K562 (cell line): ENCODE results near the gene CYLD. TPM values are rescaled to one million over a fixed set of nuclear protein-coding genes. Genes with fewer than 3 reads are reported as not detected.

Experiments used
- ATAC-seq: fragments of 200-7000 bp; cut with Tn5 transposase; 3 replicates; pipeline ENCODE4 v1.9.1; 2020; ENCODE audit warnings: moderate library complexity
- BruUV-seq: library from RNA; stranded (reverse); fragments of 400-500 nt; replicated peaks from 2 replicates; lab custom pipeline; 2021; lab: Mats Ljungman, UMichigan
- CTCF ChIA-PET: fragments of 300-600 bp; formaldehyde crosslinking; extraction: SDS; loops from one replicate; lab custom pipeline; 2021; ENCODE audit warnings: low intra/inter-chr PET ratio; lab: Yijun Ruan, JAX
- POLR2A ChIA-PET: fragments of 300-600, 350-650 bp; sonication (Branson Sonifier 250); formaldehyde crosslinking; extraction: SDS; loops from one replicate; lab custom pipeline; 2021; ENCODE audit warnings: antibody characterized with exemption, inconsistent platforms; lab: Yijun Ruan, JAX
- DNase-seq, 4 experiments: peaks; one replicate each; pipeline versions ENCODE4 v3.0.0 to v3.0.0-alpha.2; 2011 to 2018; ENCODE audit warnings: low spot score in 3 of 4, mixed read lengths in 3 of 4; ENCODE audit errors: extremely low read depth in 1 of 4
- FAIRE-seq: peaks from 2 replicates; lab custom pipeline; 2011; peaks lifted over from hg19 to GRCh38; lab: Jason Lieb, UNC
- H2AFZ ChIP-seq: 2 replicates; pipeline ENCODE4 v1.6.0; 2011; ENCODE audit warnings: low read depth, low read length, control low read depth, inconsistent platforms
- H3K27ac ChIP-seq: fragments of 200-600 bp; 3 replicates; pipeline ENCODE4 v1.8.0; 2011; ENCODE audit warnings: low read depth, mild to moderate bottlenecking, control low read depth, inconsistent platforms, low read length, moderate library complexity, mixed read lengths; ENCODE audit errors: extremely low read depth
- H3K27me3 ChIP-seq, 2 experiments: fragments of 300-600 bp in 1 of 2; 2 replicates in 1 of 2; 3 replicates in 1 of 2; pipeline versions ENCODE4 v1.6.0 to v1.8.0; 2011; ENCODE audit warnings: inconsistent platforms in 2 of 2, low read length in 2 of 2, mild to moderate bottlenecking in 1 of 2, mixed read lengths in 1 of 2, moderate library complexity in 1 of 2; ENCODE audit not compliant: control insufficient read depth in 2 of 2, insufficient read depth in 2 of 2
- H3K36me3 ChIP-seq: fragments of 300-600 bp; 3 replicates; pipeline ENCODE4 v1.8.0; 2011; ENCODE audit warnings: mild to moderate bottlenecking, low read length, inconsistent platforms; ENCODE audit not compliant: control insufficient read depth, insufficient read depth
- H3K4me1 ChIP-seq, 2 experiments: fragments of 200-600 bp in 1 of 2; replicated peaks in 1 of 2; 2 replicates in 1 of 2; 3 replicates in 1 of 2; pipeline versions ENCODE4 v1.5.1 to v1.8.0; 2011; ENCODE audit warnings: inconsistent platforms in 2 of 2, low read length in 2 of 2, mild to moderate bottlenecking in 1 of 2, mixed read lengths in 1 of 2, moderate library complexity in 1 of 2; ENCODE audit not compliant: control insufficient read depth in 2 of 2, insufficient read depth in 2 of 2
- H3K4me2 ChIP-seq: 2 replicates; pipeline ENCODE4 v1.6.1; 2011; ENCODE audit warnings: low read length, control low read depth, inconsistent platforms, mixed read lengths; ENCODE audit not compliant: insufficient read depth
- H3K4me3 ChIP-seq: fragments of 200-600 bp; sonication (generic), shearing (Covaris generic); 2 replicates; pipeline ENCODE4 v1.5.1; 2016; ENCODE audit warnings: control low read depth, inconsistent platforms
- H3K79me2 ChIP-seq: fragments of 200-600 bp; 3 replicates; pipeline ENCODE4 v1.8.0; 2011; ENCODE audit warnings: low read length, inconsistent platforms; ENCODE audit not compliant: control insufficient read depth, insufficient read depth
- H3K9ac ChIP-seq, 2 experiments: 2 replicates each; pipeline versions ENCODE4 v1.6.0 to v1.6.1; 2011; ENCODE audit warnings: low read depth in 2 of 2, low read length in 2 of 2, control low read depth in 1 of 2, inconsistent platforms in 1 of 2, mild to moderate bottlenecking in 1 of 2, mixed read lengths in 1 of 2; ENCODE audit not compliant: insufficient read depth in 1 of 2
- H3K9me1 ChIP-seq: one replicate; pipeline ENCODE4 v1.6.0; 2011; ENCODE audit warnings: inconsistent platforms, mild to moderate bottlenecking, low read length, moderate library complexity; ENCODE audit not compliant: control insufficient read depth, insufficient read depth
- H3K9me3 ChIP-seq: replicated peaks from 2 replicates; pipeline ENCODE4 v1.5.1; 2011; ENCODE audit warnings: low read depth, low read length, inconsistent platforms; ENCODE audit not compliant: control insufficient read depth, insufficient read depth
- H4K20me1 ChIP-seq: replicated peaks from 2 replicates; pipeline ENCODE4 v1.6.1; 2011; ENCODE audit warnings: low read length, inconsistent platforms, mixed read lengths; ENCODE audit not compliant: control insufficient read depth, insufficient read depth
- CCAR2 ChIP-seq: fragments of 200-400 bp; formaldehyde crosslinking; IDR thresholded peaks from 2 replicates; pipeline ENCODE4 v1.6.1; 2017; ENCODE audit warnings: mild to moderate bottlenecking, low read depth, low read length
- GTF2A2 ChIP-seq: IDR thresholded peaks from 2 replicates; pipeline ENCODE4 v1.6.1; 2016; ENCODE audit warnings: mild to moderate bottlenecking, missing genetic modification characterization, missing compliant biosample characterization
- MYNN ChIP-seq, 2 experiments: sonication (generic); formaldehyde crosslinking in 1 of 2; IDR thresholded peaks; 2 replicates each; pipeline versions ENCODE4 v1.5.0 to v1.6.1; 2016 to 2020; ENCODE audit warnings: antibody characterized with exemption in 1 of 2, missing genetic modification reagents in 1 of 2
- NCOA1 ChIP-seq: fragments of 450-650 bp; IDR thresholded peaks from 2 replicates; pipeline ENCODE4 v1.6.1; 2016; ENCODE audit warnings: low read depth
- ZNF695 ChIP-seq: fragments of 450-650 bp; formaldehyde crosslinking; IDR thresholded peaks from 2 replicates; pipeline ENCODE4 v1.4.0; 2020; ENCODE audit warnings: mild to moderate bottlenecking, moderate library complexity
- WGBS: fragments of 100-300 bp; shearing (Covaris generic); methylation state at CpG from one replicate; pipeline ENCODE4 v1.1.6; 2016; ENCODE audit warnings: low coverage, mixed read lengths; ENCODE audit not compliant: insufficient coverage; ENCODE audit errors: missing lambda C conversion rate; 5-methylcytosine and 5-hydroxymethylcytosine counted together
- in situ Hi-C: fragments of 300-500 bp; cut with MboI; formaldehyde crosslinking; loops from 4 replicates; pipeline ENCODE4 v1.15.0; 2018; ENCODE audit warnings: inconsistent platforms, mixed read lengths
- intact Hi-C: fragments of 100-400 bp; cut with micrococcal nuclease; formaldehyde crosslinking; loops from 2 replicates; pipeline ENCODE4 v1.14.2; 2022
- polyA plus RNA-seq, 8 experiments: library from polyadenylated mRNA; depleted of rRNA in 4 of 8; stranded (reverse) in 5 of 8; unstranded in 3 of 8; fragments of >200 nt; fragmentation: Nextera tagmentation in 2 of 8; fragmentation: Illumina TruSeq in 1 of 8; extraction: Ambion mirVana in 2 of 8; extraction: Trizol in 1 of 8; gene quantifications; 2 replicates each; pipeline versions ENCODE4 v1.2.1 to v1.2.3, GENCODE V29; 2011 to 2014; ENCODE audit warnings: inconsistent platforms in 1 of 8, missing spikeins in 1 of 8
- total RNA-seq, 7 experiments: library from RNA; depleted of rRNA in 6 of 7; stranded (reverse); fragments of >200 nt in 6 of 7; fragmentation: Illumina TruSeq in 2 of 7; extraction: Trizol in 2 of 7; gene quantifications; 2 replicates each; pipeline versions ENCODE4 v1.2.1 to v1.2.3, GENCODE V29; 2011 to 2021; ENCODE audit warnings: low replicate concordance in 1 of 7

CYLD gene
- total and polyA plus RNA-seq, 9 of the 15 experiments (the other 6 are each of a cell fraction or from before 2014, with no cell fraction given): 3.4 to 7.4 (median 5.3) TPM

DNA sequence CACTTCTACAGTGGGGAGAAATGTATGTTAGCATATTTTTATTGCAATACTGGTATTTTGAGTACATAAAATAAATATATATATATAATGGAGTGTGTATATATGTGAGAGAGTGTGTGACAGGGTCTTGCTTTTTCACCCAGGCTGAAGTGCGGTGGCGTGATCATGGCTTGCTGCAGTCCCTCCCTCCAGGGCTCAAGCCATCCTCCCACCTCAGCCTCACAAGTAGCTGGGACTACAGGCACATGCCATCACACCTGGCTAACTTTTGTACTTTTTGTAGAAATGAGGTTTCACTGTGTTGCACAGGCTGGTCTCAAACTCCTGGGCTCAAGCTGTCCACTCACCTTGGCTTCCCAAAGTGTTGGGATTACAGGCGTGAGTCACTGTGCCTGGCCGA is 4.1 kb downstream of the CYLD start:
- Histone ChIP-seq H3K9me1 (no peaks in the 10 kb centered on the region), H3K27ac (no peak overlapping the region), H3K36me3 (no peaks in the 10 kb centered on the region), H2AFZ (no peak overlapping the region), H3K27me3 (no peaks in the 10 kb centered on the region), H3K4me3 (no peak overlapping the region), H3K4me1 (peaks cover 5 to 10% of the 10 kb centered on the region in 2 experiments; a peak in 3 of 5 replicates), H3K9me3 (no peaks in the 10 kb centered on the region), H3K79me2 (no peaks in the 10 kb centered on the region), H4K20me1 (no peaks in the 10 kb centered on the region), H3K4me2 (no peak overlapping the region), H3K9ac (no peak overlapping the region)
- CTCF ChIA-PET: no interaction called here
- WGBS: 61% methylated on average over 4 of the region's 4 CpGs
- FAIRE-seq: no peak
- TF ChIP-seq GTF2A2 (no peak), ZNF695 (no peak), NCOA1 (no peak), CCAR2 (no peak), MYNN (IDR thresholded peaks at IDR 0.05) (no peak), MYNN (CRISPR knock-in tag; IDR thresholded peaks at IDR 0.05) (no peak)
- no peak for ATAC-seq
- BruUV-seq: no TSS peak
- in situ Hi-C loops: no loop called here
- intact Hi-C loops: loop anchor here (5.0 kb wide), 1 partner anchor 74 kb away; no protein-coding TSS in a partner anchor
- DNase-seq: no peak
- POLR2A ChIA-PET: interaction anchor here (1.3 kb wide), 1 partner anchor 11 kb away, joined by 5 read pairs; no protein-coding TSS in a partner anchor
